Mucosa of descending colon (tissue), 3 donors: ENCODE measurements around the gene ULK1. TPM values are rescaled to one million over a fixed set of nuclear protein-coding genes. Genes with fewer than 3 reads are reported as not detected.

Experiments
- ATAC-seq: fragments of 200-7000 bp; cut with Tn5 transposase; one replicate; pipeline ENCODE4 v1.9.1; 2020; ENCODE audit warnings: mild to moderate bottlenecking, moderate library complexity
- DNase-seq, 3 donors: peaks; one replicate each; pipeline ENCODE4 v3.0.0-alpha.2; 2020
- H3K36me3 ChIP-seq: fragments of 200-600 bp; one replicate; pipeline ENCODE4 v1.8.0; 2021; ENCODE audit warnings: low read depth, mild to moderate bottlenecking
- H3K4me1 ChIP-seq: fragments of 200-600 bp; one replicate; pipeline ENCODE4 v1.8.0; 2021; ENCODE audit warnings: low read depth, mild to moderate bottlenecking
- H3K4me3 ChIP-seq: fragments of 200-600 bp; one replicate; pipeline ENCODE4 v1.8.0; 2021; ENCODE audit warnings: mild to moderate bottlenecking
- H3K9me3 ChIP-seq: fragments of 200-600 bp; one replicate; pipeline ENCODE4 v1.8.0; 2021; ENCODE audit warnings: mild to moderate bottlenecking
- intact Hi-C, 2 donors: fragments of 100-400 bp; cut with DNase I in 1 of 2; cut with micrococcal nuclease in 1 of 2; formaldehyde crosslinking; loops; one replicate each; pipeline versions ENCODE4 v1.11.0 to v1.11.1; 2022; cut with DNase I, micrococcal nuclease
- total RNA-seq, 3 donors: library from RNA; stranded (reverse); fragmentation: NEBNext Ultra II Directional in 2 of 3; extraction: Animal tissue kit (Norgen Biotek cat#: 25700) in 2 of 3; gene quantifications; one replicate each; pipeline versions ENCODE4 v1.2.1 to v1.2.4, GENCODE V29; 2021 to 2023
- TF ChIP-seq, protein P1 (sequence below): fragments of 200-600 bp; IDR thresholded peaks from one replicate; pipeline ENCODE4 v1.8.0; 2022; ENCODE audit warnings: antibody characterized with exemption, mild to moderate bottlenecking
- donor health status: DM: no; HTN: no; CAD: no; lungs with moderate emphysema.
- donor health status: DM: no; HTN: no; CAD: no.
- donor health status: DM: no; HTN: yes; CAD: no.

ULK1 gene
- total RNA-seq, 3 donors from 2014 or later: 20.0 to 60.4 (median 28.3) TPM

DNA sequence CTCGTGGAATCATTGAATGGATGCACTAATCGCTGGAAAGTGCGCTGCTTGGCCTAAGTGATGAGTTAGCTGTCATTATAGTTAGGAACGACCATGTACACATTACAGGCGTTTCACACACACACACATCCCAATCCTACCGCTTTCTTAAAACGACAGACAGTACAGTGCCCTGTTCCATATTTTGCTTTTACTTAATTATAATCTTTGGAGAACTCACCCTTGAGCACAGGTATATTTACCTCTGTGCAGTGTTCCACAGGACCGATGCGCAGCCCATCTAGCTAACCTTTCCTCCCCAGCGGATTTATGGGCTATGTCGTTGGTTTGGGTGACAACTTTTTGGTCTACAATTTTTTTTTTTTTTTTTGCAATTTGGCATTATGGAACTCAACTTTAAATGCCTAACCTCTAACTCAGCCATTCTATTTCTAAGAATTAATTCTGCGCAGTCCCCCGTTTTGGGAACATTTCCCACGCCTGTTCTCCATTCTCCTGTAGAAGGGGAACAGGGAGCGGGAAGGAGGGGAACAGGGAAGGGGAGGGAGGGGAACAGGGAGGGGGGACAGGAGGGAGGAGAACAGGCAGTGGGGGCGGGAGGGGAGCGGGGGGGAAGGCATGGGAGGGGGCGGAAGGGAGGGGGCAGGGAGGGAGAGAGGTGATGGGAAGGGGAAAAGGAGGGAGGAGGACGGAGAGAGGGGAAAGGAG is 663 bp upstream of the ULK1 start:
- ATAC-seq (no peak), DNase-seq (no peak)
- TF ChIP-seq, protein P1, sequence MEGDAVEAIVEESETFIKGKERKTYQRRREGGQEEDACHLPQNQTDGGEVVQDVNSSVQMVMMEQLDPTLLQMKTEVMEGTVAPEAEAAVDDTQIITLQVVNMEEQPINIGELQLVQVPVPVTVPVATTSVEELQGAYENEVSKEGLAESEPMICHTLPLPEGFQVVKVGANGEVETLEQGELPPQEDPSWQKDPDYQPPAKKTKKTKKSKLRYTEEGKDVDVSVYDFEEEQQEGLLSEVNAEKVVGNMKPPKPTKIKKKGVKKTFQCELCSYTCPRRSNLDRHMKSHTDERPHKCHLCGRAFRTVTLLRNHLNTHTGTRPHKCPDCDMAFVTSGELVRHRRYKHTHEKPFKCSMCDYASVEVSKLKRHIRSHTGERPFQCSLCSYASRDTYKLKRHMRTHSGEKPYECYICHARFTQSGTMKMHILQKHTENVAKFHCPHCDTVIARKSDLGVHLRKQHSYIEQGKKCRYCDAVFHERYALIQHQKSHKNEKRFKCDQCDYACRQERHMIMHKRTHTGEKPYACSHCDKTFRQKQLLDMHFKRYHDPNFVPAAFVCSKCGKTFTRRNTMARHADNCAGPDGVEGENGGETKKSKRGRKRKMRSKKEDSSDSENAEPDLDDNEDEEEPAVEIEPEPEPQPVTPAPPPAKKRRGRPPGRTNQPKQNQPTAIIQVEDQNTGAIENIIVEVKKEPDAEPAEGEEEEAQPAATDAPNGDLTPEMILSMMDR: no peak
- no peaks in the 10 kb centered on the region for H3K36me3 ChIP-seq
- H3K9me3 ChIP-seq: no peaks in the 10 kb centered on the region
- intact Hi-C loops: no loop called here
- peaks cover 13% of the 10 kb centered on the region for H3K4me1 ChIP-seq
- no peak overlapping the region for H3K4me3 ChIP-seq

DNA sequence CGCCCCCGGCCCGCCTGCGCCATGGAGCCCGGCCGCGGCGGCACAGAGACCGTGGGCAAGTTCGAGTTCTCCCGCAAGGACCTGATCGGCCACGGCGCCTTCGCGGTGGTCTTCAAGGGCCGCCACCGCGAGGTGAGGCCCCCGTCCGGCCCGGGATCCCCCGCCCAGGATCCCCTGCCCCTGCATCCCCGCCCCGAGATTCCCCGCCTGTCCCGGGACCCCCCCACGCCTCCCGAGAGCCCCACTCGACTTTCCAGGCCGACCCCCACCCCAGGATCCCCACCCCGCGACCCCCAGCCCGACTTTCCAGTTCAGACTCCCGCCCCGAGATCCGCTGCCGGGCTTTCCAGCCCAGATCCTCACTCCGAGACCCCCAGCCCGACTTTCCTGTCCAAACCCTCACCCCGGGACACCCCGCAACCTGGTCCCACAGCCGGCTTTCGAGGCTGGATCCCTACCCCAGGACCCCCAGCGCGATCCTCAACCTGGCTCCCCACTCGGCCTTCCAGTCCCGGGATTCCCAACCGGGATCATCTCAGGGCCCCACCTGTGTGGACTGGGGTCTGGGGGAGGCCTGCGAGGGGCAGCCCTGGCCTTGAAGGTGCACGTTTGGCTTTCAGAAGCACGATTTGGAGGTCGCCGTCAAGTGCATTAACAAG is 688 bp downstream of the ULK1 start:
- peak in 2 of 3 donors; percentile 30 to 58 for DNase-seq
- TF ChIP-seq, protein P1: no peak
- no peak for ATAC-seq
- H3K4me1 ChIP-seq: peaks cover 13% of the 10 kb centered on the region
- H3K9me3 ChIP-seq: no peaks in the 10 kb centered on the region
- peak overlapping the region; percentile 32 for H3K4me3 ChIP-seq
- intact Hi-C loops: no loop called here
- no peaks in the 10 kb centered on the region for H3K36me3 ChIP-seq

DNA sequence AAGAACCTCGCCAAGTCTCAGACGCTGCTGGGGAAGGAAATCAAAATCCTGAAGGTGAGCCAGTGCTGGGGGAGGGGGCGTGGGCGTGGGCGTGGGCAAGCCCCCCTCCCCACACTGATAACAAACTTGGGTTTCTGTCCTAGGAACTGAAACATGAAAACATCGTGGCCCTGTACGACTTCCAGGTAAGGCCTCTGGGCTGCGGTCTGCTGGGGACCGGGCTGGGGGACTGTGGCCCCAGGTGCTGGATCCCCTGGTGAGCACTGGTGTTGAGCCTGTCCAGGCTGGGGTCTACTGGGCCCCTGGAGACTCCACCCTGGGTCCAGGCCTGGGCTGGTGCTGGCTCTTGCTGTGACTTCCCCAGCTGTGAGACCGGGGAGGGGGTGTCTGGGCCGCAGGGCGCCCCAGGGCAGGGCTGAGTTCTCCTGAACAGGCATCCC is 1.2 kb downstream of the ULK1 start:
- DNase-seq (peak in 1 of 3 donors; percentile 37), ATAC-seq (peak; percentile 2)
- TF ChIP-seq, protein P1: no peak
- Histone ChIP-seq H3K9me3 (no peaks in the 10 kb centered on the region), H3K4me3 (peak overlapping the region; percentile 7), H3K4me1 (peaks cover 13% of the 10 kb centered on the region), H3K36me3 (no peaks in the 10 kb centered on the region)
- intact Hi-C loops: no loop called here

DNA sequence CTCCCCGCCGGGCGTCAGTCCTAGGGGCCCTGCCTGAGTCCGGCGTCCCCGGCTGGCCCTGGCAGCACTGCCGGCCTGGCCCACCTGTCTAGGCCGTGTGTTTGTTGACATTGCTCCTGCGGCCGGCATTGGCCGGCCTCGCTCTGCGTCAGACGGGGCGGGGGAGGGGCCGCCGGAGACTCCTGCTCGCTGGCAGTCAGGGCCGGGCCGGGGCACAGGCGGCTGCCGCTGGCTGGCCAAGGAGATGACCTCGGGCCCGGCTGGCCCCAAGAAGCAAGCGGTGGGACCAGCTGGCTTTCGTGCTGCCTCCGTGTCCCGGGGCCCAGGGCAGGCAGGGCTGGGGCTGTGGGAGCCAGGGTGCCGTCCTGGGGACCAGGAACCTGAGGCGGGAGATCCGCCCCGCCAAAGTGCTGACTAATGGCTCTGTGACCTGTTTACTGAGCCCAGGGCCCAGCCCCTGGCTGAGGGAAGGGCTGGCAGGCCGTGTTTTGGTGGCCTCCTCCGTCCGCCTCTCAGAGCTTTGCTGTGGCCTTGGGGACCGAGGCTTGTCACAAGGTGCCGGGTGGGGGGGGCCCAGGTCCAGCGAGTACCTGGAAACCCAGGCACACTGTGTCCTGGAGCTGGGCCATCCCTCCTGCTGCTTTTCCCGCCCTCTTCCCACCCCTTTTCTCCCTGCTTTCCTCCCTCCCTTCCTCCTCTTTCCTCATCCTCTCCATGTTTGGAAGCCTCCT is 1.8 kb downstream of the ULK1 start:
- ATAC-seq (peak; percentile 89), DNase-seq (peak; percentile 94 to 95 (median 94))
- Histone ChIP-seq H3K4me1 (peaks cover 13% of the 10 kb centered on the region), H3K4me3 (peak overlapping the region; percentile 7), H3K9me3 (no peaks in the 10 kb centered on the region), H3K36me3 (no peaks in the 10 kb centered on the region)
- TF ChIP-seq, protein P1: no peak
- intact Hi-C loops: no loop called here

DNA sequence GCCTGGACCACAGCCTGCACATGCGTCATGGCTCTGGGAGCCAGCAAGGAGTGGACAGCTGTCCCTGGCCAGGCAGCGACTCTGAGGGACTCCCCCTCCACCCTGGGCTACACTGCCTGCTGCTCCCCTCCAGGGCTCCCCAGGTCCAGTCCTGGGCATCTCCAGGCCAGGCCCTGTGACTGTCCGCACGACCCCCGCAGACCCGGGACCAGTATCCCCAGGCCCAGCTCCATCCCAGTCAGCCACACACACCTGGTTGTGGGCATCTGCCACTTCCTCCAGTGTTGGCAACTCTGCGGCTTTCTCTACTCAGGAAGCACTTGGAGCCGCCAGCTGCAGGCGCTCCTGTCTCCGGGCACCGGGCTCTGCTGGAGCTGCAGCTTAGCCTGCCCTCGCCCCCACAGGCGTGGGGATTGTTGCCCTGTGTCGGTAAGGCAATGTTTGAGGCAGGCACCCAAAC is 2.4 kb downstream of the ULK1 start:
- ATAC-seq (no peak), DNase-seq (peak in 2 of 3 donors; percentile 76 to 82)
- TF ChIP-seq, protein P1: no peak
- Histone ChIP-seq H3K36me3 (no peaks in the 10 kb centered on the region), H3K4me3 (no peak overlapping the region), H3K4me1 (peaks cover 14% of the 10 kb centered on the region), H3K9me3 (no peaks in the 10 kb centered on the region)
- intact Hi-C loops: no loop called here
